SKM-1 treated with dmso at 0.1 percent for 144 hours (cell line): ENCODE measurements around the gene OR4B1.

ENCODE experiments used
- DNase-seq: peaks from one replicate; lab custom pipeline; 2025; ENCODE audit not compliant: unreplicated experiment; lab: John Stamatoyannopoulos, UW

Gene OR4B1

DNA sequence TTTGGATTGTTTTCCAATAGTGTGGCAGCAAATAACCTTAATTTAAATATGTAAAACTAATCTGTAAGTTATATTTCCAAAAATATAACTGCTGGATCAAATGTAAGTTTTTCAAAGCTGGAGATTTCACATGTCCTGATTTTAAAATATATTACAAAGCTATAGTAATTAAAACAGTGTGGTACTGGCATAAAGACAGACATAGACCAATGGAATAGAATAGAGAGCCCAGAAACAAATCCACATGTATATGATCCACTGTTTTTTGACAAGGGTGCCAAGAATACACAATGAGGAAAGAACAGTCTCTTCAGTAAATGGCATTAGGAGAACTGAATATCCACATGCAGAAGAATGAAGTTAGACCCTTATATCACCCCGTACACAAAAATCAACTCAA lies 32.3 kb downstream of the OR4B1 start:
- no peak for DNase-seq

DNA sequence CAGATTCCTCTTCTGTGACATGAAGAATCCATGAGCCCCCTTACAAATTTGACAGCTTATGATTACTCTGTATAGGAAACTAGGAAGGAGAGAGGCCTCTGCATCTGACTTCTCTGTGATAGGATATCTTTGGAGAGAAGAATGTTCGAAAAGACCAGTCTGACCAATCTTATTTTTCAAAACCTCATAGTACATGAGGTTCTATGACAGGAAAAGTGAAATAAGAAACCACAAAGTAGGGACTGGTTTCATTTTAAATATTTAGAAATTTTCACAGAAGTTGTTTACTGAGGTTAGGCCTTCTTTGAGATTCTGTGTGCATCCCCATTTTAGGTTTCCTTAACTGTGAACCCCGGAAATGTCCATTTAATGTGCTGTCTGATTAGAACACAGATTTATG lies 45.0 kb downstream of the OR4B1 start:
- no peak for DNase-seq

GRCh38 chr11:48263423-48263911 lies 46.9 kb downstream of the OR4B1 start, which contains the start of gene OR4X1:
OR4X1 (plus strand) TSS chr11:48263861; CDS start chr11:48263861, 0 bp downstream.
- DNase-seq: no peak
